G401.6 (cell line): ENCODE results near the gene IGFALS.

ENCODE experiments used
- FAIRE-seq: peaks from 2 replicates; lab custom pipeline; 2012; peaks lifted over from hg19 to GRCh38; lab: Jason Lieb, UNC

The IGFALS gene

DNA sequence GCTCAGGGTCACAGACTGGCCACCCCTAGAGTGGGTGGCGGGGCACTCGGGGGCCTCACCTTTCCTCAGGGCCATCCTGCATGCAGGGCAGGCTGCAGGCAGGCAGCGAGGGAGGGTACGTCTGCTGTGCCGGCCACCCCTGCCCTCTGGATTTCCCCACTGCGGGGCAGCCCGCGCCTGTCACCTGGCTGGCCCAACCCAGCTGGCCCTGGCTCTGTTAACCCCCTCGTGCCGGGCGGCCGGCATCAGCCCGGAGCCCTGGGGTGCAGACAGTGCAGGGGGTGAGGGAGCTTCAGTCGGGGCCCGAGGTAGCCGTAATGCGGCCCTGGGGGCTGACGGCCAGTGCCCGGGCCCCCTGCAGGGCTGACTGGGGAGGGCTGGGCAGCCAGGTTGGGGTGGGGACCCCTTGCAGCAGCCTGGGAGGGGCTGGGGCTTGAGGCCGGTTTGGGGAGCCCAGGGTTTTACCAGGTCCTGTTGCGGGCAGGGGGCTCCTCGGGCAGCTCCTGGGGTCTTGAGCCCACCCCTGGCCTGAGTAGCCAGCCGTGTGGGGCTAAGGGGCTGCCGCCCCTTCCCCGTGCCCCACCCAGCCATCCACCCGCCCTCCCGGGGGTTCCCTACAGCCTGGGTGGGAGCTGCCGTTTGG, at the start of gene IGFALS:
IGFALS (minus strand) TSS at position 128 of the 643 bp plus-strand sequence; CDS start at position 75, 53 bp downstream.
- FAIRE-seq, result no peak

DNA sequence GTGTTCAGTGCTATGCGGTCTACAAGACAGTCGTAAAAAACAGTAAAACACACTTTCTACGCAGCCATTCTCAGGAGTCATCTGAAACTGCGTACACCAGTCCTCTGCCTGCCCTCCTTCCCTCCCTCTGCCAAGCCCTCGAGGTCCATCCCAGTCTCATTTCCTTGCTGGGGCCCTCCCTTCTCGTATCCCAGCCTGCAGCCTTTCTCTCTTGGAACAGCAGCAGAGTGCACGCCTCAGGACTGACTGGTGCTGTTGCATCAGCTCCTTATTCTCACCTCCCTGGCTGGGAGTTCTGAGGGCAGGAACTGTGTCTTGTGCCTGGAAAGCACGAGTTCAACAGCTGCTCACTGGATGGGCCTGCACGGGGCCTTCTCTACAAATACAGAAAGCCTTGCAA, 46.0 kb upstream of the IGFALS start:
- FAIRE-seq, result no peak

GRCh38 chr16:1834096-1834495, 40.6 kb upstream of the IGFALS start:
- FAIRE-seq, result no peak

DNA sequence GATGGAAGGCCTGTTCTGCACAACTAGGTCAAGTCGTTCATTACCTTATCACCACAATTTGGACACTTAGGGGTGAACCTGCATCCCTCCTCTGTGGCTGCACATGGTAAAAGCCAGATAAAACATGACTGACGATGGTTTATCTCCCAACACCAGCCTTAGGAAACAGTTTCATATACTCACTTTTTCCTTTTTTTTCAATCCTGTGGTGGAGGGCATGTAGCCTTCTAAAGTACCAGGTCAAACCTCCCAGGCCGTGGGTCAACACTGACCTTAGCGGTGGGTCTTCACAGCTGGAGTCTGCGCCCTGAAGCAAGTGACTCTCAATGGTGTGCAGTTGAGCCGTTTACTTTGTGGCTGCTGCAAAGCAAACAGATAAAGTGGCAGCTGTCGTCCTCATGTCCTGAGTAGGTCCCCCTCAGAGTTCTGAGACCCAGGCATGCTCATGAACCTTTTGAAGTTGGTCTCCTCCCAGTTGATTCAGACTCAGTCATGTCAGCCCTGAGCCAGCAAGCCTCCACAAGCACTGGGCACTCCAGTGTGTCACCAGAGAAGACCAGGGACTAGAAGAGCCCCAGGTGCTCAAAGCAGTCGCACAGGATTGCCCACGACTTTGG, 39.4 kb upstream of the IGFALS start:
- no peak for FAIRE-seq

DNA sequence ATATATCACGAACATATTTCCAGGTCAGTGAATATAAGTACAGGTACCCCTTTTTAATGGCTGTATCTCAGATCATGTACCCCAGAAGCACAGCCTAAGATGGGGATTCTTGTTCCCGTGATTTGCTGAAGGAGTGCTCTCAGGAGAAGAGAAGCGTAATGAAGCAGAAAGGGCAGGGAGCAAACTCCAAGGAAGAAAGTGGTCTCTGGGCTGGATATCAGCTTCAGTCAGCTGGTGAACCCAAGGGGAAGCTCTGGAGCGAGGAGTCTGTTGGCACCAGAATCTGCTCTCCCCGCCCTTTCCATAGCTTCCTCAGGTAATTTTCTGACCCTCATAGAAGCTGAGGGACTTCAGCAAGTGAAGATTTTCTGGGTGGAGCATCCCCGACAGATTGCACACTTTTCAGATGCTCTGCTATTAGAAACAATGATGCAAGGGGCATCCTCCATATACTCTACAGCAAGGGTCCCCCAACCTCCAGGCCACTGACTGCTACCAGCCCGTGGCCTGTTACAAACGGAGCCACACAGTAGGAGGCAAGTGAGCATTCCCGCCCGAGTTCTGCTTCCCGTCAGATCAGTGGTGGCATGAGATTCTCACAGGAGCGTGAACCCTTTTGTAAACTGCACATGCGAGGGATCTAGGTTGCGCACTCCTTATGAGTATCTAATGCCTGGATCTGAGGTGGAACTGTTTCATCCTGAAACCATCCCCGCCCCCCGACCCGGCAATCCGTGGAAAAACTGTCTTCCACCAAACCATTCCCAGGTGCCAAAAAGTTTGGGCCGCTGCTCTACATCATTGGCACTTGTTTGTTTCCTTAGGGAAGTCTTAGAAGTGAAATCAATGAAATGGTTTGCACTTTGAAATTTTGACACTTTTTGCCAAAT, 37.9 kb upstream of the IGFALS start:
- FAIRE-seq, result no peak

DNA sequence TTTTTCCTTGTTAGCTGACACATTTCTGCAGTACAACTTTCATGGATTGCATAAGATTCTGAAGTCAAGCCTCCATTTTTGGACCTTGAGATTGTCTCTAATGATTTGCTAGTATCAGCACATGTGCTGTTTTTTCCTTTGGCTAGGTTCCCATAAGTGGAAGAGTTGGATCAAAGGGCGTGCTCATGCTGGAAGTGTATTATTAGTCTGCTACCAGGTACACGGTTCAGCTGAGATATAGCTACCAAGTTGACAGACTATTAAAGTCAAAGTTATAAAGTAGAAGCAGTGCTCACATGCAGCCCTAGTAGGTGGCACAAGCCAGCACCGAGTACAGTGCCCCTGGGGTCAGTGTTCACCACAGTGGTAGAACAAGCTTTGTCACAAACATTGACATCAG, 36.7 kb upstream of the IGFALS start:
- FAIRE-seq, result no peak

DNA sequence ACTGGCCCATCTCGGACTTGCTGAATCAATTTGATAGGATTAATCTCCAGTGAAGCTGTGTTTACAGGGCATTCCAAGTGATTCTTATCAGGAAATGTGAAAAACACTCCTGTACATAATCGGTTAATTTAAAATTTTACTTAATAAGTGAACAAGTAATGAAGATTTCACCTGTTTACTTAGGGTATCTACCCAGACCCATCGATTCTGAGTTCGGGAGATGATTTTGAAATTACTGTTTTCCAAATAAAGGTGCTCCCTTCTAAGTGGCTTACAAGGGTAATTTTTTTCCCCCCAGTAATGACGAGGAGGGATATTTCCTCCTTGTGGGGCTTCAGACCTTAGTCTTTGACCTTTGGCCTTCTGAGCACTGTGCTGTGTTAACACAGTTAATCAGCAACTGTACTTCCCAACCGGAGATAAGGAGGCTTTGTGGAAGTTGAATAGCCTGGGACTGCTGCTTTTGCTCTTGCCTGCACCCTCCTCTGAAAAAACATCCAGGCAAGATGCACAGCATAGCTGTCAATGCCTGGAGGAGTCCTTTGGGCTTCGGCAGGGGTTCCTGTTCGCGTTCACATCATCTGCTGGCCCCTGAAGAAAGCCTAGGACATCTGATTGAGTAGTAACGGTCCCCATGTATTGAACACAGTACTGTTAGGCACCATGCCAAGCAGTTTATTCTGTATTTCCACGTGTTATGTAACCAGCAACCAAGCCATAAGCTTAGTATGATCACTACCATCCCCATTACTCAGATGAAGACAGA, 35.3 kb upstream of the IGFALS start:
- no peak for FAIRE-seq

DNA sequence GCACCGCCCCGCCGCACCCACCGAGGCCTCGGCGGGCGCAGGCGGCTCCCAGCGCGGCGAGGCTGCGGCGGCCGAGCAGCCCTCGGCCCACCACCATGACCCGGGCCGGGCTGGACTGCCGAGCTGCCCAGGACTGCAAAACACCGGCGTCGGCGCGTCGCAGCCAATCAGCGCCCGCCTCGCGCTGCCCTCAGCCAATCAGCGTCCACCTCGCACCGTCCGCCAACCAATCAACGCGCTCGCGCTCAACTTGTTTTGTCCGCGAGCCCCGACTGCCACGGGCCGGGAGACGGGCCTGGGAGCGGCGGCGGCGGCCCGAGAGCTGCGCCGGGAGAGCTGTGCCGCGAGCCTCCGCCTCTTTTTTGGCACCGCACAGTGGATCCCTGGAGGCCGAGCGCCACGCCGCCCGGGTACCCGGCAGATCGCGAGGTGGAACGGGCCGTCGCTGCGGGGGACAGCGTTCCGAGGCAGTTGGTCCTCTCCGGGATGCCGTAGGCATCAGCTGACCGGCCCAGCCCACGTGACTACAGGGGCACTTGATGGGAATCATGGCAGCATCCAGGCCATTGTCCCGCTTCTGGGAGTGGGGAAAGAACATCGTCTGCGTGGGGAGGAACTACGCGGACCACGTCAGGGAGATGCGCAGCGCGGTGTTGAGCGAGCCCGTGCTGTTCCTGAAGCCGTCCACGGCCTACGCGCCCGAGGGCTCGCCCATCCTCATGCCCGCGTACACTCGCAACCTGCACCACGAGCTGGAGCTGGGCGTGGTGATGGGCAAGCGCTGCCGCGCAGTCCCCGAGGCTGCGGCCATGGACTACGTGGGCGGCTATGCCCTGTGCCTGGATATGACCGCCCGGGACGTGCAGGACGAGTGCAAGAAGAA, 33.4 kb upstream of the IGFALS start, which contains the start of the genes FAHD1 and HAGH:
FAHD1 (plus strand) TSS at position 516 of the 883 bp plus-strand sequence; CDS start at position 549, 33 bp downstream.
HAGH (minus strand) TSS at position 135 of the 883 bp plus-strand sequence; CDS start at position 97, 38 bp downstream.
- FAIRE-seq, result no peak

GRCh38 chr16:1825864-1826690, 32.6 kb upstream of the IGFALS start:
- no peak for FAIRE-seq

- no peak for FAIRE-seq
Measured at GRCh38 chr16:1825381-1825863, 31.9 kb upstream of the IGFALS start.

DNA sequence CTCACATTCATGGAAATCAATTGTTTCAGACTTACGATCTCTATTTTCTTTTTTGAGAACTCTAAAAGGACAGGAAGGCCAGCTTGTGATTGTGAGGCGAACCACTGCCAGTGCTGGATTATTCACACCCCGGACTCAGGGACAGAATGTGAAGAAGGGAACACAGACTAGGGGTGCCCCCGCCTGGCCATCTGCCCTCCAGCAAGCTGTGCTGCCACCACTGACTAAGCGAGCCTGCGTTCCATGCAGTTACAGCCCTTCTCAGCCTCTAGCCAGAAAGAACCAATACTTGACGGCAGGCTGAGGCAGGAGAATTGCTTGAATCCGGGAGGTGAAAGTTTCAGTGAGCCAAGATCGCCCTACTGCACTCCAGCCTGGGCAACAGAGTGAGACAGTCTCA, 30.3 kb upstream of the IGFALS start:
- peak; percentile 71 for FAIRE-seq

DNA sequence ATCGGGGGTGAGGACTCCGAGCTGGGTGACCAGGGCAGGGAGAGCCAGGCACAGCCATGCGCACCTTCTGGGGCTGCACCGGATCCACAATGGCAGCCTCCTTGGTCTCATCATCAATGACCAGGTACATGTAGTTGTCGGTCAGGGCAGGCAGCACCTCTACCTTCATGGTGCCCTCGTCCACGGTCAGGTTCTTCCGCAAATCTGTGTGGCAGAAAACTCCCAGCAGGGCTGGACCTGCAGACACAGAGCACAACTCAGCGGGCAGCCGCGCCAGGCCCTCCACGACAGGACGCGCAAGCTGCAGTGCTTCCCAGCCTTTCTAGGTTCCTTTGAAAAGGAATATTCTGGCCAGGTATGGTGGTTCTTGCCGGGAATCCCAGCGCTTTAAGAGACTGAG, 29.3 kb upstream of the IGFALS start:
- FAIRE-seq, result no peak

- no peak for FAIRE-seq
Measured at GRCh38 chr16:1821861-1822611, 28.5 kb upstream of the IGFALS start.

GRCh38 chr16:1820946-1821290, 27.4 kb upstream of the IGFALS start:
- FAIRE-seq, result no peak

- no peak for FAIRE-seq
Measured at GRCh38 chr16:1820096-1820945, 26.8 kb upstream of the IGFALS start.

- no peak for FAIRE-seq
Measured at GRCh38 chr16:1819611-1820010, 26.1 kb upstream of the IGFALS start.

DNA sequence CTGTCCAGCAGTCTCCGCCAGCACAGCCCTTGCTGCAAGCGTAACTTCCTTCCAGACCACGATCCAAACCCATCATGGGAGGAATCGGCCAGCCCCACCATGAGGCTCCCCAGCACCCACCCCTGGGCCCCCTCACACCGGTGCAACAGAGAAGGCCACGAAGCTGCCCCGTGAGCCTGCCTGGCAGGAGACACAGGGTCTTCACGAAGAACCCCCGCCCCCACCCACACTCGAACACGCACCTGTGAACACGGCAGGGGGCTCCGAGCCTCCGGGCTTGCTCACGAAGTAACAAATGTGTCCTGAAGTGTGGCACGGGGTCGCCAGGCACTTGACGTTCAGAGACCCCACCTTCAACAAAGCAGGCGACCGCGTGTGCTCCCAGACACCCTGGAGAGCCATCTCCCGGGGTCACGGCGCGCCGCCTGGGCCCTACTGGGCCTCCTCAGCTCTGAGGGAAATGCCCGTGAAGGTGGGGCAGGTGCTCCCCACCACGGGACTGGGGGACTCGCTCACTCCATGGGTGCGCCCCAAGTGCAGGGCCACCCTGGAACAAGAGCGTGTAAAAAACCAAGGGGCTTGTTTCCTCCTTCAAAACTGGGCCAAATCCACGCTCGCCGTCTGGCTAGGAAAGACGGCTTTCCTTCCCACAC, 25.5 kb upstream of the IGFALS start:
- no peak for FAIRE-seq
